Measurements from ENCODE around the gene HRCT1. TPM values are rescaled to one million over a fixed set of nuclear protein-coding genes. Genes with fewer than 3 reads are reported as not detected.

The HRCT1 gene
- polyA plus RNA-seq, 3 donors, result not detected

DNA sequence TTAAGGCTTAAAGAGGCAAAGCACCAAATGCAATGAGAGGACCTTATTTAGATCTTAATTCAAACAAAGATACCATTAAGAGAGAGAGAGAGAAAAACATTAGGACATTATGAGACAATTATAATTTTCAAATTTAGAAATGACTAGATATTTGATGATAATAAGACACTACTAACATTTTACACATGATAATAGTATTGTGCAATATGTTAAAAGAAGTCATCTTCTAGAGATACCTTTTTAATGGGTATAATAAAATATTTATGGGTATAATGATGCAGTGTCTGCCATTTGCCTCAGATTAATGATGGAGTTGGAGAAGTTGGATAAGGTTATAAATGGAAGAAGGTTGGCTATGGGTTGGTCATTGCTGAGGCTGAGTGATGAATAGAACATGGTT is 24.5 kb downstream of the HRCT1 start:
- Mint-ChIP-seq H3K4me1 (peaks cover 9% of the 10 kb centered on the region), H3K27ac (no peak overlapping the region), H3K9me3 (no peaks in the 10 kb centered on the region), H3K27me3 (ENCODE audit: low read depth in 3 of 3) (peaks cover 0 to 5% (median 0%) of the 10 kb centered on the region in 3 donors), H3K4me3 (no peak overlapping the region), H3K36me3 (no peaks in the 10 kb centered on the region)
- Histone ChIP-seq H3K27ac (ENCODE audit: low read depth in 1 of 2, low read length in 2 of 2) (no peak overlapping the region), H3K4me2 (replicated peaks; ENCODE audit: extremely low read depth, low read length, poor library complexity, severe bottlenecking) (no peak overlapping the region), H3K4me1 (ENCODE audit: control insufficient read depth in 1 of 2, insufficient read depth in 2 of 2, low read length in 2 of 2) (no peaks in the 10 kb centered on the region), H3K9ac (ENCODE audit: insufficient read depth, low read length, poor library complexity, severe bottlenecking) (no peak overlapping the region), H3K4me3 (replicated peaks in 1 of 3; ENCODE audit: low read depth in 2 of 3, low read length in 3 of 3) (no peak overlapping the region), H2AFZ (ENCODE audit: insufficient read depth, low read depth, low read length, poor library complexity, severe bottlenecking) (no peak overlapping the region), H4K20me1 (ENCODE audit: insufficient read depth, low read length) (no peaks in the 10 kb centered on the region), H3K36me3 (replicated peaks in 1 of 2; ENCODE audit: control insufficient read depth in 1 of 2, insufficient read depth in 2 of 2, low read length in 2 of 2) (no peaks in the 10 kb centered on the region), H3K79me2 (ENCODE audit: insufficient read depth, low read length) (no peaks in the 10 kb centered on the region), H3K9me3 (replicated peaks in 1 of 2; ENCODE audit: control insufficient read depth in 1 of 2, insufficient read depth in 1 of 2, low read length in 2 of 2) (no peaks in the 10 kb centered on the region), H3K27me3 (ENCODE audit: control insufficient read depth in 2 of 2, insufficient read depth in 2 of 2, low read length in 2 of 2) (no peaks in the 10 kb centered on the region)
- no peak for DNase-seq
- TF ChIP-seq, protein P1, sequence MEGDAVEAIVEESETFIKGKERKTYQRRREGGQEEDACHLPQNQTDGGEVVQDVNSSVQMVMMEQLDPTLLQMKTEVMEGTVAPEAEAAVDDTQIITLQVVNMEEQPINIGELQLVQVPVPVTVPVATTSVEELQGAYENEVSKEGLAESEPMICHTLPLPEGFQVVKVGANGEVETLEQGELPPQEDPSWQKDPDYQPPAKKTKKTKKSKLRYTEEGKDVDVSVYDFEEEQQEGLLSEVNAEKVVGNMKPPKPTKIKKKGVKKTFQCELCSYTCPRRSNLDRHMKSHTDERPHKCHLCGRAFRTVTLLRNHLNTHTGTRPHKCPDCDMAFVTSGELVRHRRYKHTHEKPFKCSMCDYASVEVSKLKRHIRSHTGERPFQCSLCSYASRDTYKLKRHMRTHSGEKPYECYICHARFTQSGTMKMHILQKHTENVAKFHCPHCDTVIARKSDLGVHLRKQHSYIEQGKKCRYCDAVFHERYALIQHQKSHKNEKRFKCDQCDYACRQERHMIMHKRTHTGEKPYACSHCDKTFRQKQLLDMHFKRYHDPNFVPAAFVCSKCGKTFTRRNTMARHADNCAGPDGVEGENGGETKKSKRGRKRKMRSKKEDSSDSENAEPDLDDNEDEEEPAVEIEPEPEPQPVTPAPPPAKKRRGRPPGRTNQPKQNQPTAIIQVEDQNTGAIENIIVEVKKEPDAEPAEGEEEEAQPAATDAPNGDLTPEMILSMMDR (IDR thresholded peaks at IDR 0.05), result no peak
- intact Hi-C loops (cut with micrococcal nuclease), result no loop called here

DNA sequence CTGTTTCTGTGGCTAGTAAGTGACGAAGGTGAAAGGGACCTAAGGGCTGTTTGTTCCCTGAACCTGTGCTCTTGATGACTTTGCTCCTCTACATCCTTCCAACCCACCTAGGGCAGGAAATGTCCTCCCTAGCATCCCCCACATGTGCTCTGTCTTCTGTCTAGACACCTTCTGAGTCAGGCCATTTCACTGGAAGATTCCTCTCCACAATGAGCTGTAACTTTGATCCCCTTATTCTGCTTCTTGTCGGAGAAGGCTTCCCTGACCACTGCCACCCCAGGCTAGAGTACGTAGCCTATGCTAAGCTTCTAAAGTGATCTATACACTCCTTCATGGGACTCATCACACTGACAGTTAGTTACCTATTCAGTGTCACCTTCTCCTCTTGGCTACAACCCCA is 25.0 kb downstream of the HRCT1 start:
- no peaks in the 10 kb centered on the region for H3K9me3 ChIP-seq (replicated peaks in 1 of 2; ENCODE audit: control insufficient read depth in 1 of 2, insufficient read depth in 1 of 2, low read length in 2 of 2)
- TF ChIP-seq, protein P1 (IDR thresholded peaks at IDR 0.05), result no peak
- H3K4me3 Mint-ChIP-seq, result no peak overlapping the region
- peaks cover 9% of the 10 kb centered on the region for H3K4me1 Mint-ChIP-seq
- no peak overlapping the region for H3K9ac ChIP-seq (ENCODE audit: insufficient read depth, low read length, poor library complexity, severe bottlenecking)
- no peaks in the 10 kb centered on the region for H3K27me3 ChIP-seq (ENCODE audit: control insufficient read depth in 2 of 2, insufficient read depth in 2 of 2, low read length in 2 of 2)
- 100% methylated on average over 2 of the region's 3 CpGs for WGBS (ENCODE audit: insufficient coverage)
- intact Hi-C loops (cut with micrococcal nuclease), result no loop called here
- no peaks in the 10 kb centered on the region for H3K36me3 Mint-ChIP-seq
- peaks cover 0 to 5% (median 0%) of the 10 kb centered on the region in 3 donors for H3K27me3 Mint-ChIP-seq (ENCODE audit: low read depth in 3 of 3)
- no peak overlapping the region for H3K27ac ChIP-seq (ENCODE audit: low read depth in 1 of 2, low read length in 2 of 2)
- no peak overlapping the region for H3K27ac Mint-ChIP-seq
- no peaks in the 10 kb centered on the region for H3K4me1 ChIP-seq (ENCODE audit: control insufficient read depth in 1 of 2, insufficient read depth in 2 of 2, low read length in 2 of 2)
- H2AFZ ChIP-seq (ENCODE audit: insufficient read depth, low read depth, low read length, poor library complexity, severe bottlenecking), result no peak overlapping the region
- H3K4me2 ChIP-seq (replicated peaks; ENCODE audit: extremely low read depth, low read length, poor library complexity, severe bottlenecking), result no peak overlapping the region
- no peaks in the 10 kb centered on the region for H3K36me3 ChIP-seq (replicated peaks in 1 of 2; ENCODE audit: control insufficient read depth in 1 of 2, insufficient read depth in 2 of 2, low read length in 2 of 2)
- no peak overlapping the region for H3K4me3 ChIP-seq (replicated peaks in 1 of 3; ENCODE audit: low read depth in 2 of 3, low read length in 3 of 3)
- H3K9me3 Mint-ChIP-seq, result no peaks in the 10 kb centered on the region
- no peak for DNase-seq
- H4K20me1 ChIP-seq (ENCODE audit: insufficient read depth, low read length), result no peaks in the 10 kb centered on the region
- no peaks in the 10 kb centered on the region for H3K79me2 ChIP-seq (ENCODE audit: insufficient read depth, low read length)

All from CD14-positive monocyte (primary cell).